ENCODE data around the gene EGLN3. TPM values are rescaled to one million over a fixed set of nuclear protein-coding genes. Genes with fewer than 3 reads are reported as not detected.
"Not testable (repeated sequence)": the region's sequence is repeated elsewhere in the genome, so short reads cannot be mapped to it uniquely, and the experiment has no call there.

The EGLN3 gene
- total RNA-seq, 2 experiments from 2014 or later = 1.4 to 1.7 TPM

DNA sequence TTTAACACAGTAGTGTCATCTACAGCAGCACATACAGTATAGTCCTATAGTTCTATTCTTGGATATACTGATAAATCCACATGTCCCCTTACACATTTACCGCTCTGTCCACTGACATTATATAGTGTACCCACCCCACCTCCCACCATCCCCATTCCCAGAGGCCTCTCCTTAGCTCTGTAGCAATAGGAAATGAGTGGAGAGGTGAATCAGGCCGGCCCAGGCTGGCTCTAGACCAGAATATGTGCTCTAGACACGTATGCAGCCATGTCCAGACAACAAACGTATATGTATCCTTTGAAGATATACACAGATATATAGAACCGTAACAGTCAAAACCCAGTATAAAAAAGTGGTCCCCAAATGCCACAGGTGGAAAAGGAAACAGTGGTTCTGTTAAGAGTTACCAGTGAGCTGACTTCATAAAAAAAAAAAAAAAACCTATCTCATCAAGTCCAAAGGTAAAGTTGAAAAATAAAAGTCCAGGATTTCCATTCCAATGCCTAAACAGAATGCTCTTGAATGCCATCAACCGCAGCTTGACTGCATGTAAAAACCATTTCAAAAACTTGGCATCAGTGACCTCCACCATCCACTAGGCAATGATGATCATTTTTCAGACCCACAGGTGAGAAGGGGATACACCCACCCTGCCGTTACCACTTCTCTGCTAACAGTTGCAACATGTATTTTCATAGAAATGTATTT lies 16.7 kb downstream of the EGLN3 start:
- Mint-ChIP-seq H3K4me3 (no peak overlapping the region), H3K27me3 (no peaks in the 10 kb centered on the region), H3K27ac (no peak overlapping the region), H3K9me3 (no peaks in the 10 kb centered on the region), H3K4me1 (no peaks in the 10 kb centered on the region), H3K36me3 (no peaks in the 10 kb centered on the region)
- no peak for DNase-seq

DNA sequence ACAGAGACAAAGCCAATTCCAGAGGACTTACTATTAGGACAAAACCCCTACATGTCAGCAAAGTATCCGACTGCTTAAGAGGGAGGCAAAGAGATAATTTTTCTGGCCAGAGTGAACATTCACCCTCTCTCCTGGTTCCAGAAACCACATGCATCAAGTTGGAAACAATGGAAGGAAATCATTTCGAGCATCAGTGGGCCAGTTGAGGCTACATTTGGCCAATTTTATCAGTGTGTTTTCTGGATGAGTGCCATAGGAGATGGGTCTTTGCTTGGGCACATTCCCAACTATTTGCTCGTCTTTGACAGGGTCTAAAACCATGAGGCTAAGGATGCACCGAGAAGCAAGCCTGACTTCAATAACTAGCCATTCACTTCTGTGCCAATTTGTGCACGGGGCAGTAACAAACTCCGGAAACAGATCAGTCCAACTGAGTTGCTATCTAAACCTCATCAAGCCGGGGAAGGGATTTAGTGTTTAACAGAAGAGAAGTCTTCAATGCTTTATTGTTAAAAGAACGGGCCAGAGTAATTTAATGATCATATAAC lies 17.4 kb downstream of the EGLN3 start:
- DNase-seq = no peak
- H3K9me3 Mint-ChIP-seq = no peaks in the 10 kb centered on the region
- no peaks in the 10 kb centered on the region for H3K27me3 Mint-ChIP-seq
- H3K27ac Mint-ChIP-seq = no peak overlapping the region
- H3K4me1 Mint-ChIP-seq = no peaks in the 10 kb centered on the region
- H3K4me3 Mint-ChIP-seq = no peak overlapping the region
- H3K36me3 Mint-ChIP-seq = no peaks in the 10 kb centered on the region

- no peak overlapping the region for H3K27ac Mint-ChIP-seq
- peaks cover 3% of the 10 kb centered on the region for H3K27me3 Mint-ChIP-seq
- no peaks in the 10 kb centered on the region for H3K4me1 Mint-ChIP-seq
- no peak for DNase-seq
- H3K36me3 Mint-ChIP-seq = no peaks in the 10 kb centered on the region
- H3K9me3 Mint-ChIP-seq = no peaks in the 10 kb centered on the region
- H3K4me3 Mint-ChIP-seq = no peak overlapping the region
Measured at GRCh38 chr14:33932576-33933345, 18.1 kb downstream of the EGLN3 start.

GRCh38 chr14:33932033-33932432 lies 18.8 kb downstream of the EGLN3 start:
- Mint-ChIP-seq H3K36me3 (no peaks in the 10 kb centered on the region), H3K4me1 (no peaks in the 10 kb centered on the region), H3K9me3 (no peaks in the 10 kb centered on the region), H3K4me3 (no peak overlapping the region), H3K27ac (no peak overlapping the region), H3K27me3 (peaks cover 3% of the 10 kb centered on the region)
- DNase-seq = no peak

DNA sequence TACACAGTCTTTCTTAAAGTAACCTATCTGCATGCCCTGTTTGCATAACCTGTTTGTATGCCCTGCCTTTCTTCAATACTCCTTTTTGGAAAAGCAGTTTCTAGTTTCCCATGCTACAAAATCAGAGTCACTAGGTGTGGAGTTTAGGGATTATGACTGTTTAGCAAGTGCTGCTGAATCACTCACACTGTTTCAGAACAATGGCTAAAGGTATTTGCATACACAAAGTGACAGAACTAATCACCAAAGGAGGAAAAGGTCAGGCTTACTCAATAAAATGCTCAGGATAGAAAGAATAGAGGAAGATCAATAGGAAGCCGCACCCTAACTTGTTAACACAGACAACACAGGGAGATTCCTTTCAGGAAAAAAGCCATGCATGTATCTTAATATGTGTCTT lies 19.4 kb downstream of the EGLN3 start:
- Mint-ChIP-seq H3K27ac (no peak overlapping the region), H3K9me3 (no peaks in the 10 kb centered on the region), H3K27me3 (peaks cover 3% of the 10 kb centered on the region), H3K36me3 (no peaks in the 10 kb centered on the region), H3K4me3 (no peak overlapping the region), H3K4me1 (no peaks in the 10 kb centered on the region)
- no peak for DNase-seq

DNA sequence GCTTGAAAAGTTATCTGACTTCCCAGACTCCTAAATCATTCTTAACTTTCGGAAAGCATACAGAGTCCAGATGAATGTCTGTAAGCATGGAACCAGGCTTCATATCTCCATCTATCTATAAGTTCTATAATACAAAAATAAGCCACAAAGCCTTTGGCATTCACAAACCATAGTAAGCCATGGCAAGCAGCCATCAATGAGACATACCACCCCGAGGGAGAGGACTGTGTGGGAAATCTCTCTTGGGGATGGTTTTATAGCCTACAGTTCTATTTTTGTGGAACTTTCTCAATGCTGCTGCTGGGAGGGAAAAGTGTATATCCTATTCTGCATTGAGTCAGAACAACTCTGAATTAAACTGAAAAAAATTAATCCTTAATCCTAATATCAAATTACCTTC lies 20.4 kb downstream of the EGLN3 start:
- H3K4me3 Mint-ChIP-seq = no peak overlapping the region
- H3K36me3 Mint-ChIP-seq = no peaks in the 10 kb centered on the region
- no peaks in the 10 kb centered on the region for H3K9me3 Mint-ChIP-seq
- DNase-seq = no peak
- no peak overlapping the region for H3K27ac Mint-ChIP-seq
- H3K27me3 Mint-ChIP-seq = peaks cover 3% of the 10 kb centered on the region
- H3K4me1 Mint-ChIP-seq = no peaks in the 10 kb centered on the region

DNA sequence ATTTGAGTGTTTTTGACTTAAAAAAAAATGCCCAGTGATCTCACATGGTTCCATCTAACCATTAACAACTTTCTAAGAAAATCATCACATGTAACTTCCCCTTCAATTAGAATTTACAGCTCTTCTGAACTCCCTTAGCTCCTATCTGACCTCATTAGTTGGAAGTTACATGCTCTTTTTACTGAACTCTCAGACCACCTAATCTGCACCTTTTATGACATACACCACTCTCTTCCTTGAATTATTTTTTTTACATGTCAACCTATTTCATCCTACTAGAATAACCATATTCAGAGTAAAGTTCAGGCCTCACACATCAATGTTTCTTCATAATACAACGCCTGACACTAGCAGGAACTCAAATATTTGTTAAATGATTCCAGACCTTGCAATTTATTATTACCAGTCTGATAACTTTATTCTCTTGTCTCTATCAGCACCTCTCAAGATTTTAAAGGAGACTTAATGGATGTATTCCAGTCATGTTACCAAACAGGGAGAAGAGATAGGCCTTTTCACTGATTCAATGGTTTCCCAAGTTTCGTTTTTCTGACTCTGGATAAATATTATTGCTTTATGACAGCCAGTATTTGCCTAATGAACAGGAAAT lies 21.0 kb downstream of the EGLN3 start:
- H3K9me3 Mint-ChIP-seq = no peaks in the 10 kb centered on the region
- H3K27me3 Mint-ChIP-seq = peaks cover 3% of the 10 kb centered on the region
- no peak for DNase-seq
- H3K36me3 Mint-ChIP-seq = no peaks in the 10 kb centered on the region
- no peak overlapping the region for H3K27ac Mint-ChIP-seq
- no peak overlapping the region for H3K4me3 Mint-ChIP-seq
- H3K4me1 Mint-ChIP-seq = no peaks in the 10 kb centered on the region

- H3K36me3 Mint-ChIP-seq = no peaks in the 10 kb centered on the region
- H3K27ac Mint-ChIP-seq = no peak overlapping the region
- peaks cover 3% of the 10 kb centered on the region for H3K27me3 Mint-ChIP-seq
- no peak for DNase-seq
- no peaks in the 10 kb centered on the region for H3K4me1 Mint-ChIP-seq
- H3K4me3 Mint-ChIP-seq = no peak overlapping the region
- no peaks in the 10 kb centered on the region for H3K9me3 Mint-ChIP-seq
Measured at GRCh38 chr14:33928895-33929294, 22.0 kb downstream of the EGLN3 start.

- Mint-ChIP-seq H3K27me3 (peaks cover 3% of the 10 kb centered on the region), H3K36me3 (no peaks in the 10 kb centered on the region), H3K4me3 (no peak overlapping the region), H3K4me1 (no peaks in the 10 kb centered on the region), H3K9me3 (no peaks in the 10 kb centered on the region), H3K27ac (no peak overlapping the region)
- DNase-seq = no peak
Measured at GRCh38 chr14:33927944-33928343, 22.9 kb downstream of the EGLN3 start.

DNA sequence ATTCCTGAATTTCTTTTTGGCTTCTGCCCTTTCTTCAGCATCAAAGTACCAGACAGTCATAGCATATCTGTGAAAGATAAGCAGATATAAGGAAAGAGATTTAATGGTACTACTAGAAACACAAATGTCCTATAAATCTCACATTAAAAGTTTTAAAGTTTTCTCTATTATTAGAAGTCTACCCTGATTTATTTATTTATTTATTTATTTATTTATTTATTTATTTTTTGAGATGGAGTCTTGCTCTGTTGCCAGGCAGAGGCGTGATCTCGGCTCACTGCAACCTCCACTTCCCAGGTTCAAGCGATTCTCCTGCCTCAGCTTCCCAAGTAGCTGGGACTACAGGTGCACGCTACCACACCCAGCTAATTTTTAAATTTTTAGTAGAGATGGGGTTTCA lies 23.9 kb downstream of the EGLN3 start:
- H3K27ac Mint-ChIP-seq, H3K4me3 Mint-ChIP-seq, DNase-seq, H3K9me3 Mint-ChIP-seq, H3K27me3 Mint-ChIP-seq, H3K36me3 Mint-ChIP-seq, H3K4me1 Mint-ChIP-seq: not testable (repeated sequence)

DNA sequence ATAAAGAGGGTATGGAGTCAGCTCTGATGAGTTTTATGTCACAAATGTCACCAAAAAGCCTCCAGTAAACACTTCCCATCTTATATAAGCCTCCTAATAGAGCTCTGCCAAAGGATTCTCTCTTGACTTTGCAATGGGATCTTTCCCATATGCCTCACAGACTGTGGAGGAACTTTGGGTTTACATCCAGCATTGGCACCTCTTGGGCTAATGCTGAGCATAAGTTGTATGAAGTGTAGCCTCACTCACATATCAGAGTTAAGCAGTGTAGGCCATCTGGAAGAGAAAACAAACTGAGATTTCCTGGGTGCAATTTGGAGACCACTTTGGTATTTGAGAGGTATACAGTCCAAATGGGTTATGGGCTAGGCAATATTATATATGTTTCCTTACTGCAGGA lies 24.9 kb downstream of the EGLN3 start:
- no peak for DNase-seq
- H3K27ac Mint-ChIP-seq = no peak overlapping the region
- H3K27me3 Mint-ChIP-seq = peaks cover 3% of the 10 kb centered on the region
- H3K4me1 Mint-ChIP-seq = peaks cover 2% of the 10 kb centered on the region
- no peaks in the 10 kb centered on the region for H3K36me3 Mint-ChIP-seq
- no peaks in the 10 kb centered on the region for H3K9me3 Mint-ChIP-seq
- no peak overlapping the region for H3K4me3 Mint-ChIP-seq

DNA sequence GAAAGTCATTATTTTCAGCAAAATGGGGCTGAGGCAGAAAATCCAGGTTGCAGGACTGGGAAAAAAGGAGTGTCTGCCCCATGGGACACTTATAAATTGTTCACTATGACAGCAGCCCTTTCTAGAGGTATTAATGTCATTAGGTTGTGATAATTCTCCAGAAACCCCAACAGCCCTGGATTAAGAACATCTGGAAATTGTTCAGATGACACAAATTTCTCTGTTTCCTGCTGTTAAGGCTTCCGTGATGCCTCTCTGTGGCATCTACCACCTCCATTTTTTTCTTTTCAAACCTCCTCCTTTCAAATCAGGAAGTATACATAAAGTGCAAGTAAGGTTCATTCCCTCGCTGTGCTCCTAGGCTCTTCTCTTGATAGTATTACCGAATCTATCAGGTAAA lies 25.6 kb downstream of the EGLN3 start:
- Mint-ChIP-seq H3K27me3 (peaks cover 3% of the 10 kb centered on the region), H3K4me1 (peaks cover 2% of the 10 kb centered on the region), H3K36me3 (no peaks in the 10 kb centered on the region), H3K4me3 (no peak overlapping the region), H3K27ac (no peak overlapping the region), H3K9me3 (no peaks in the 10 kb centered on the region)
- DNase-seq = no peak

- no peak overlapping the region for H3K4me3 Mint-ChIP-seq
- H3K27me3 Mint-ChIP-seq = peaks cover 3% of the 10 kb centered on the region
- peaks cover 2% of the 10 kb centered on the region for H3K4me1 Mint-ChIP-seq
- no peak overlapping the region for H3K27ac Mint-ChIP-seq
- no peaks in the 10 kb centered on the region for H3K9me3 Mint-ChIP-seq
- no peaks in the 10 kb centered on the region for H3K36me3 Mint-ChIP-seq
- DNase-seq = no peak
Measured at GRCh38 chr14:33924566-33925100, 26.2 kb downstream of the EGLN3 start.

DNA sequence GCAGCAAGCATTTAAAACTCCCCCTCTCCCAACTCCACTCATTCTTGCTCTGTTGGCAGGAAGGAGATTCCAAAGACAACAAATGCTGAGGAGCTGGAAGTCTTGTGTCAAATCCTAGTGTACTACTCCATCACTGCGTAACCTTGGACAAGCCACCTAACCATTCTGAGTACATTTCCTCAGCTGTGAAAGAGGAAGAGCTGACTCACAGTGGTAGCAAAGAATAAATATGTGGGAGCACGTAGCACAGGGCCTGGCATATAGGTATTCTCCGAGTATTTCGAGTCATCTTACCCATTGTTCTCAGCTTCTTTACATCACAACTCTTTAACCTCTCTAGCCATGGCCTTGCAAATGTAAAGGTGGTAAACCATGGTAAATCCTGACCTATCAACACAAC lies 28.7 kb downstream of the EGLN3 start:
- no peaks in the 10 kb centered on the region for H3K9me3 Mint-ChIP-seq

GRCh38 chr14:33918256-33918655 lies 32.6 kb downstream of the EGLN3 start:
- Mint-ChIP-seq H3K36me3 (no peaks in the 10 kb centered on the region), H3K4me3 (no peak overlapping the region), H3K4me1 (peaks cover 2% of the 10 kb centered on the region), H3K27me3 (no peaks in the 10 kb centered on the region), H3K9me3 (no peaks in the 10 kb centered on the region), H3K27ac (no peak overlapping the region)
- no peak for DNase-seq

More for the DNA sequence above, 28.7 kb downstream of the EGLN3 start:
- Mint-ChIP-seq H3K4me1 (peaks cover 2% of the 10 kb centered on the region), H3K4me3 (no peak overlapping the region), H3K27me3 (no peaks in the 10 kb centered on the region), H3K27ac (no peak overlapping the region), H3K36me3 (no peaks in the 10 kb centered on the region)
- no peak for DNase-seq
